IMR-90 (cell line): ENCODE data around the gene SRCIN1. TPM values are rescaled to one million over a fixed set of nuclear protein-coding genes. Genes with fewer than 3 reads are reported as not detected.

Experiments used
- ATAC-seq: fragments of 200-7000 bp; cut with Tn5 transposase; 2 replicates; pipeline ENCODE4 v1.9.1; 2020; ENCODE audit warnings: low read depth, mild to moderate bottlenecking, moderate library complexity
- BruUV-seq: library from RNA; stranded (reverse); fragments of 400-500 nt; replicated peaks from 2 replicates; lab custom pipeline; 2021; lab: Mats Ljungman, UMichigan
- CTCF ChIA-PET: fragments of 300-600 bp; formaldehyde crosslinking; extraction: SDS; loops from one replicate; lab custom pipeline; 2021; ENCODE audit warnings: antibody characterized with exemption; lab: Yijun Ruan, JAX
- POLR2A ChIA-PET: fragments of 300-600 bp; sonication (Branson Sonifier 250); formaldehyde crosslinking; loops from one replicate; lab custom pipeline; 2022; ENCODE audit warnings: antibody characterized with exemption; ENCODE audit not compliant: unreplicated experiment; lab: Charles Lee
- DNase-seq: peaks from one replicate; pipeline ENCODE4 v3.0.0; 2013
- H2AFZ ChIP-seq: replicated peaks from 2 replicates; pipeline ENCODE3; 2013; ENCODE audit warnings: low read length, mild to moderate bottlenecking; ENCODE audit not compliant: poor library complexity
- H2AK5ac ChIP-seq: 2 replicates; pipeline ENCODE4 v1.6.1; 2013; ENCODE audit warnings: low read depth, low read length, inconsistent platforms
- H2AK9ac ChIP-seq: replicated peaks from 2 replicates; pipeline ENCODE3; 2013; ENCODE audit warnings: mild to moderate bottlenecking, low read depth, low read length, moderate library complexity; ENCODE audit not compliant: poor library complexity
- H2BK120ac ChIP-seq: 2 replicates; pipeline ENCODE4 v1.6.1; 2013; ENCODE audit warnings: low read depth, low read length, inconsistent platforms
- H2BK15ac ChIP-seq: 3 replicates; pipeline ENCODE4 v1.6.1; 2013; ENCODE audit warnings: low read depth, low read length, inconsistent platforms
- H2BK20ac ChIP-seq: 2 replicates; pipeline ENCODE4 v1.6.1; 2013; ENCODE audit warnings: low read depth, mild to moderate bottlenecking, inconsistent platforms, low read length, moderate library complexity
- H2BK5ac ChIP-seq: 2 replicates; pipeline ENCODE4 v1.6.1; 2013; ENCODE audit warnings: mild to moderate bottlenecking, low read depth, low read length, inconsistent platforms; ENCODE audit not compliant: poor library complexity, severe bottlenecking
- H3K14ac ChIP-seq: replicated peaks from 2 replicates; pipeline ENCODE4 v1.6.1; 2013; ENCODE audit warnings: low read depth, low read length, inconsistent platforms
- H3K18ac ChIP-seq: 2 replicates; pipeline ENCODE4 v1.6.1; 2013; ENCODE audit warnings: low read depth, low read length, control low read depth
- H3K23ac ChIP-seq: 2 replicates; pipeline ENCODE4 v1.6.1; 2013; ENCODE audit warnings: low read depth, low read length, inconsistent platforms
- H3K27ac ChIP-seq: 2 replicates; pipeline ENCODE4 v1.5.1; 2013; ENCODE audit warnings: mild to moderate bottlenecking, control low read depth, low read length; ENCODE audit not compliant: insufficient read depth
- H3K27me3 ChIP-seq: 2 replicates; pipeline ENCODE4 v1.6.1; 2013; ENCODE audit warnings: low read length; ENCODE audit not compliant: control insufficient read depth, insufficient read depth
- H3K36me3 ChIP-seq: 2 replicates; pipeline ENCODE4 v1.6.1; 2013; ENCODE audit warnings: low read length, mixed read lengths; ENCODE audit not compliant: control insufficient read depth, insufficient read depth
- H3K4ac ChIP-seq: 2 replicates; pipeline ENCODE4 v1.6.1; 2013; ENCODE audit warnings: low read depth, low read length, inconsistent platforms
- H3K4me1 ChIP-seq: 2 replicates; pipeline ENCODE4 v1.6.1; 2013; ENCODE audit warnings: low read length, mixed read lengths; ENCODE audit not compliant: control insufficient read depth, insufficient read depth
- H3K4me2 ChIP-seq: 2 replicates; pipeline ENCODE4 v1.6.1; 2013; ENCODE audit warnings: low read depth, mild to moderate bottlenecking, control low read depth, low read length, moderate library complexity
- H3K4me3 ChIP-seq: 2 replicates; pipeline ENCODE4 v1.5.1; 2013; ENCODE audit warnings: low read depth, mild to moderate bottlenecking, control low read depth, low read length, moderate library complexity; ENCODE audit not compliant: insufficient read depth
- H3K56ac ChIP-seq: 2 replicates; pipeline ENCODE4 v1.6.1; 2013; ENCODE audit warnings: low read length, inconsistent platforms; ENCODE audit not compliant: insufficient read depth; ENCODE audit errors: extremely low read depth
- H3K79me1 ChIP-seq, 2 experiments: 2 replicates each; pipeline ENCODE4 v1.6.1; 2013; ENCODE audit warnings: low read length in 2 of 2, inconsistent platforms in 1 of 2, low read depth in 1 of 2
- H3K9ac ChIP-seq: 2 replicates; pipeline ENCODE4 v1.6.1; 2013; ENCODE audit warnings: low read depth, low read length, control low read depth
- H3K9me1 ChIP-seq: 2 replicates; pipeline ENCODE4 v1.6.1; 2013; ENCODE audit warnings: low read length, inconsistent platforms; ENCODE audit not compliant: insufficient read depth
- H3K9me3 ChIP-seq: 2 replicates; pipeline ENCODE4 v1.6.1; 2013; ENCODE audit warnings: low read length; ENCODE audit not compliant: control insufficient read depth, insufficient read depth
- H4K20me1 ChIP-seq: 2 replicates; pipeline ENCODE4 v1.6.1; 2013; ENCODE audit warnings: low read length, inconsistent platforms; ENCODE audit not compliant: insufficient read depth
- H4K5ac ChIP-seq: 2 replicates; pipeline ENCODE4 v1.6.1; 2013; ENCODE audit warnings: mild to moderate bottlenecking, low read depth, low read length, control low read depth
- H4K8ac ChIP-seq, 2 experiments: 2 replicates each; pipeline ENCODE4 v1.6.1; 2013; ENCODE audit warnings: low read depth in 2 of 2, low read length in 2 of 2, control low read depth in 1 of 2, inconsistent platforms in 1 of 2
- H4K91ac ChIP-seq: 2 replicates; pipeline ENCODE4 v1.6.1; 2013; ENCODE audit warnings: low read depth, low read length, inconsistent platforms; ENCODE audit not compliant: insufficient read depth
- BHLHE40 ChIP-seq: fragments of 150-350 bp; IDR thresholded peaks from 2 replicates; pipeline ENCODE4 v1.6.1; 2016; ENCODE audit warnings: mild to moderate bottlenecking, low read depth, low read length
- CEBPB ChIP-seq: IDR thresholded peaks from 2 replicates; pipeline ENCODE4 v1.6.1; 2012; ENCODE audit warnings: low read depth, low read length, improper control_type of control experiment
- CHD1 ChIP-seq: IDR thresholded peaks from 2 replicates; pipeline ENCODE4 v1.6.1; 2012; ENCODE audit warnings: low read depth, low read length, improper control_type of control experiment
- CTCF ChIP-seq: conservative IDR thresholded peaks from 2 replicates; pipeline ENCODE4 v1.5.1; 2012; ENCODE audit warnings: mild to moderate bottlenecking, low read depth, low read length, improper control_type of control experiment
- ELK1 ChIP-seq: fragments of 150-350 bp; IDR thresholded peaks from 2 replicates; pipeline ENCODE4 v1.6.1; 2016; ENCODE audit warnings: low read depth, mild to moderate bottlenecking, low read length, moderate library complexity, borderline replicate concordance
- MAFK ChIP-seq: IDR thresholded peaks from 2 replicates; pipeline ENCODE4 v1.6.1; 2012; ENCODE audit warnings: low read depth, low read length, improper control_type of control experiment
- MAZ ChIP-seq: IDR thresholded peaks from 2 replicates; pipeline ENCODE4 v1.6.1; 2012; ENCODE audit warnings: low read depth, mild to moderate bottlenecking, low read length, improper control_type of control experiment, moderate library complexity, borderline replicate concordance
- POLR2A ChIP-seq: IDR thresholded peaks from 2 replicates; pipeline ENCODE4 v1.6.1; 2012; ENCODE audit warnings: mild to moderate bottlenecking, low read depth, low read length
- RAD21 ChIP-seq: IDR thresholded peaks from 2 replicates; pipeline ENCODE4 v1.6.1; 2012; ENCODE audit warnings: low read length, improper control_type of control experiment
- RCOR1 ChIP-seq: IDR thresholded peaks from 2 replicates; pipeline ENCODE4 v1.6.1; 2012; ENCODE audit warnings: mild to moderate bottlenecking, low read length, improper control_type of control experiment; ENCODE audit not compliant: insufficient replicate concordance
- RFX5 ChIP-seq: IDR thresholded peaks from 2 replicates; pipeline ENCODE4 v1.8.0; 2012; ENCODE audit warnings: low read depth, mild to moderate bottlenecking, low read length, moderate library complexity
- SMC3 ChIP-seq: fragments of 150-350 bp; IDR thresholded peaks from 2 replicates; pipeline ENCODE4 v1.6.1; 2016; ENCODE audit warnings: low read depth, mild to moderate bottlenecking, antibody characterized with exemption, low read length, moderate library complexity
- USF2 ChIP-seq: fragments of 150-350 bp; IDR thresholded peaks from 2 replicates; pipeline ENCODE4 v1.6.1; 2017; ENCODE audit warnings: mild to moderate bottlenecking, antibody characterized with exemption, low read length, low read depth
- WGBS, 2 experiments: methylation state at CpG; one replicate each; pipeline versions ENCODE4 v1.1.5 to v1.1.7; 2013; ENCODE audit warnings: missing lambda C conversion rate in 2 of 2; ENCODE audit not compliant: insufficient read length in 1 of 2; ENCODE audit errors: extremely low coverage in 2 of 2; 5-methylcytosine and 5-hydroxymethylcytosine counted together
- dilution Hi-C: fragments of 300-500 bp; cut with HindIII; formaldehyde crosslinking; loops from one replicate; pipeline ENCODE4 v1.14.3; 2018; ENCODE audit warnings: low sequenced_read_pairs; ENCODE audit not compliant: unreplicated experiment
- in situ Hi-C: fragments of 300-500 bp; cut with MboI; formaldehyde crosslinking; loops from 3 replicates; pipeline ENCODE4 v1.14.3; 2019; ENCODE audit warnings: low sequenced_read_pairs, inconsistent platforms, mixed read lengths
- intact Hi-C: fragments of 100-400 bp; cut with micrococcal nuclease; formaldehyde crosslinking; loops from 2 replicates; pipeline ENCODE4 v1.10.0; 2022
- polyA plus RNA-seq, 3 experiments: library from polyadenylated mRNA; depleted of rRNA; stranded (reverse); fragments of >200 nt; gene quantifications; 2 replicates each; pipeline ENCODE4 v1.2.3, GENCODE V29; 2012; ENCODE audit warnings: low replicate concordance in 1 of 3
- total RNA-seq: library from RNA; depleted of rRNA; stranded (reverse); fragments of >200 nt; gene quantifications from 2 replicates; pipeline ENCODE4 v1.2.3, GENCODE V29; 2012

Gene SRCIN1
- total and polyA plus RNA-seq, 2 of the 4 experiments (the other 2 are of a cell fraction), result not detected

GRCh38 chr17:38611872-38612376 is 6.2 kb upstream of the SRCIN1 start:
- H3K4me3 ChIP-seq, result no peak overlapping the region
- no peak overlapping the region for H3K56ac ChIP-seq
- H3K9ac ChIP-seq, result no peak overlapping the region
- no peak overlapping the region for H2BK20ac ChIP-seq
- H3K79me1 ChIP-seq, result no peaks in the 10 kb centered on the region
- intact Hi-C loops (no loop called here), dilution Hi-C loops (no loop called here), in situ Hi-C loops (no loop called here)
- H3K9me3 ChIP-seq, result peaks cover 10% of the 10 kb centered on the region
- no peak overlapping the region for H3K27ac ChIP-seq
- no peak overlapping the region for H4K91ac ChIP-seq
- no peaks in the 10 kb centered on the region for H4K20me1 ChIP-seq
- no peak overlapping the region for H2BK120ac ChIP-seq
- POLR2A ChIA-PET, result no interaction called here
- H3K4me1 ChIP-seq, result no peaks in the 10 kb centered on the region
- H2BK15ac ChIP-seq, result no peak overlapping the region
- H4K8ac ChIP-seq, result no peak overlapping the region
- no peak overlapping the region for H4K5ac ChIP-seq
- no peak overlapping the region for H2AK5ac ChIP-seq
- H3K14ac ChIP-seq, result no peak overlapping the region
- DNase-seq (no peak), ATAC-seq (no peak)
- H3K4ac ChIP-seq, result no peak overlapping the region
- no CpG with 5 or more reads among the region's 6 CpGs for WGBS, 2 experiments
- H3K27me3 ChIP-seq, result peaks cover 68% of the 10 kb centered on the region
- H2AK9ac ChIP-seq, result no peak overlapping the region
- H3K9me1 ChIP-seq, result no peaks in the 10 kb centered on the region
- H3K18ac ChIP-seq, result no peak overlapping the region
- BruUV-seq, result no TSS peak
- H2BK5ac ChIP-seq, result no peak overlapping the region
- no peak overlapping the region for H2AFZ ChIP-seq
- H3K23ac ChIP-seq, result no peak overlapping the region
- no peak overlapping the region for H3K4me2 ChIP-seq
- no peaks in the 10 kb centered on the region for H3K36me3 ChIP-seq
- no peak for TF ChIP-seq RFX5
- no peak for TF ChIP-seq MAFK
- no peak for TF ChIP-seq RAD21
- no peak for TF ChIP-seq SMC3
- no peak for TF ChIP-seq MAZ
- TF ChIP-seq CHD1, result no peak
- no peak for TF ChIP-seq CTCF
- TF ChIP-seq USF2, result no peak
- TF ChIP-seq BHLHE40, result no peak
- no peak for TF ChIP-seq RCOR1
- no peak for TF ChIP-seq ELK1
- no peak for TF ChIP-seq POLR2A
- no peak for TF ChIP-seq CEBPB
- CTCF ChIA-PET, result no interaction called here
